CD4-positive, alpha-beta T cell treated with Interferon alpha-2 for 1 hour (primary cell): ENCODE data around the gene HMCN1.
"Not testable (repeated sequence)": the region's sequence is repeated elsewhere in the genome, so short reads cannot be mapped to it uniquely, and the experiment has no call there.

Source experiments
- DNase-seq, 2 donors: peaks; one replicate each; pipeline ENCODE4 v3.0.0-alpha.2; 2020 to 2022

HMCN1 gene

GRCh38 chr1:185742403-185742802 lies 8.2 kb downstream of the HMCN1 start:
- no peak for DNase-seq

- no peak for DNase-seq
These were observed 11.0 kb downstream of the HMCN1 start for GRCh38 chr1:185745165-185745564.

DNA sequence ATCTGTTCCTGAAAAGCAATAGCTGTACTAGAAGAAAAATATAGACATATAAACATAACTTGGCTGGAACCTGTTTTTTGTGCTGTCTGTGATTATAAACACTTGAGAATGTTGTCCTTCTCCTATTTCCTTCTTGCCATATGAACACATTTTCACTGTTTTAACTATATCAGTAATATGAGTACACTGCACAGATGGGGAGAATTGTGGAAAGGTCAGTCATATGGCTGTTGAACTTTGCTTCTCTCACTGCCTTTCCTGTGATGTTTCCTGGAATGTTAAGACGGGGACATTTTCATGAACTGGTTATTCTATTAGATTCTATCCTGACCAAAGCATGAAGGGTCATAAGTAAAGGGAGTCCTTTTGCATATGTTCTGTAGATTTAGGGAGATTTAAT lies 24.9 kb downstream of the HMCN1 start:
- no peak for DNase-seq

DNA sequence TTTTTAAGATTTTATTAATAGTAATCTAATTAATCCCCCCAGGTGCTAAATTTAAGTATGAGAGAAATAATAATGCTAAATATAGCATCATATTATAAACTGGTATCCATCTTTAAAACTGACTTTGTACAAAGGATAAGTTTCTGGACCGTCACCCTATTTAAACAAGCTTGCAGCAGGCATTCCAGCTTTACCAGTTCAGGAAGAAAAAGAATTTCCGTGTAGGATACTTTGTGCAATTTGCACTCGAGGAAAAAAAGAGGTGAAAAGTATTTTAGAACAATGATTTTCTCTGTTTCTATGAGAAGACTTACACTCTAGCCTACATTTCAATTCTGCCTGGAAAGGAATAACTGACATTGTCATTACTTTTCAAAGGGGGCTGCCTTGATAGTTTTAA lies 27.6 kb downstream of the HMCN1 start:
- DNase-seq = no peak

- DNase-seq = no peak
These were observed 33.4 kb downstream of the HMCN1 start for GRCh38 chr1:185767508-185768120.

DNA sequence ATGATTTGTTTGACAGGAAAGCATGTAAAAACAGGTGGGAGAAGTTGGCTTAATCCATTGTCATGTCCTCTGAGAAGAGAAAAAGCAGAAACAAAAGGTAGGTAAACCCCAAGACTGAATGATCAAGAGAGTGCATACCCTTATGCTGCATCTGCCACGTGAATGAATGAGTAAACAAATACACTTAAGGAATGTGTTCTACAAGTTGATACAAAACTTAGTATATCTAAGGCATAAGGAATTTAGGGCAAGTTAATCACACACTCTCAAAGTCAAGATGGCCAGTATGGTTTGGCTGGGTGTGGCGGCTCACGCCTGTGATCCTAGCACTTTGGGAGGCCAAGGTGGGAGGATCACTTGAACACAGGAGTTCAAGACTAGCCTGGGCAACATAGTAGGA lies 34.2 kb downstream of the HMCN1 start:
- no peak for DNase-seq

DNA sequence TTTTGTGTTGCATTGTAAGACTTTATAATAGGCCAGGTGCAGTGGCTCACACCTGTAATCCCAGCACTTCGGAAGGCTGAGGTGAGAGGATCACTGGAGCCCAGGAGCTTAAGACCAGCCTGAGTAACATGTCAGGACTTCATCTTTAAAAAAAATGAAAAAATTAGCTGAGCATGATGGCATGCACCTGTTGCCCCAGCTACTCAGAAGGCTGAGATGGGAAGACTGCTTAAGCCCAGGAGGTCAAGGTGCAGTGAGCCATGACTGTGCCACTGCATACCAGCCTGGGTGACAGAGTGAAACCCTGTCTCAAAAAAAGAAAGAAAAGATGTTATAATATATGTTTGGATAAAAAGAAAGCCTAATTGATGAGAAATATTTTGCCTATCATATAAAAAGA lies 34.9 kb downstream of the HMCN1 start:
- no peak for DNase-seq

DNA sequence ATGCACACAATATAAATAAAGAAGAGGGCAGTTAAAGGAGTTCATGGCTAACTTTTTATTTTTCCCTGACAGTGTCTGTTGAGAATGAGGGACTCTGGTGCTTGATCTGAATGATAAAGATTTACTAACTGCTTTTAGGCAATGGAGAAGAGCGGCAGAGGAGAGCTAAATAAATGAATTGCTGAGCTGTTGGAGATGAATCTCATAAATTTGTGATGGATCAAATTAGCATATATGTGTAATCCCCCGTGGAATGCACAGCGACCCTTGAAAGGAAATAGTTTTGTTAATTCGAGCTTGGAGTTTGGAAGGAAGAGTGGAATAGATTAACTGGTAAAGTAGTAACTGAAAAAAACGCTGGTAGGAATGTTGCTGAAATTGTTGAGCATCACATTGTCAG lies 40.2 kb downstream of the HMCN1 start:
- DNase-seq = no peak

GRCh38 chr1:185775501-185775900 lies 41.3 kb downstream of the HMCN1 start:
- no peak for DNase-seq

GRCh38 chr1:185776522-185776921 lies 42.3 kb downstream of the HMCN1 start:
- DNase-seq = no peak

- not testable (repeated sequence) for DNase-seq
These were observed 49.7 kb downstream of the HMCN1 start for GRCh38 chr1:185783860-185784259.

DNA sequence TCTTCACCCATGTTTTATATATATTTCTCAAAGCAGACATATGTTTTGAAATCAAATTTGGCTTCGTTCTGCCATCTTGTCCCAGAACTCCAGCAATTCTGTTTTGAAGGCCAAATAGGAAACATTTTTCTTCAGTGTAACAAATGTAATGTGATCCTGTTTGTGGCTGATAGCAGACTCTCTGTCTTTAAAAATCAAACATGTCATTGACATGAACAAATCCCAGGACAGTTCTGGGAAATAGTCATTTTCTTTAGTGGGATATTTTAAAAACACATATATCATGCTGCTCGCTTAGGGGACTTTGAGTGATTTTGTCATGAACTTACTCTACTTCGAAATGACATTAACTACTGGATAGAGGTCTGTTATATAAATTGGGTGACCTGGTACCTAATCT lies 51.4 kb downstream of the HMCN1 start:
- no peak for DNase-seq

DNA sequence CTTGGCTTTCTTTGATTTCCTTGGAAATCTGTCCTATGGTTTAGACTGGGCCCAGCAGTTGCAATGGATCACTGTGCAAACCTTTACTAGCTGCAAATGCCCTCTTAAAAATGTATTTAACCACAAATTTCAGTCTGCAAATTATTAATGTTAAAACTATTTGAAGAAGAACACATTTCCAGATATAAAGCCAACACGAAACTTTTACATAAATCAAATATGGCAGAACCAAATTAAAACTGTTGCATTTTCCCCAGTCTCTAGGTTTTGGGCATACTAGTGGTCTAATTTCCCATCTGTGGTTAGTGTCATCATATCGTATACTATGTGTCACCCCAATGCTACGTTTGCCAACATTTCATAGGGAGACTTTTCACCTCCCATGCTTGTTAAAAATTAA lies 52.3 kb downstream of the HMCN1 start:
- no peak for DNase-seq

- no peak for DNase-seq
These were observed 53.0 kb downstream of the HMCN1 start for GRCh38 chr1:185787238-185787637.

GRCh38 chr1:185788386-185788785 lies 54.2 kb downstream of the HMCN1 start:
- DNase-seq = no peak

GRCh38 chr1:185789501-185790193 lies 55.5 kb downstream of the HMCN1 start:
- no peak for DNase-seq

GRCh38 chr1:185790194-185790735 lies 56.1 kb downstream of the HMCN1 start:
- DNase-seq = no peak

- DNase-seq = no peak
These were observed 57.8 kb downstream of the HMCN1 start for GRCh38 chr1:185792040-185792439.

DNA sequence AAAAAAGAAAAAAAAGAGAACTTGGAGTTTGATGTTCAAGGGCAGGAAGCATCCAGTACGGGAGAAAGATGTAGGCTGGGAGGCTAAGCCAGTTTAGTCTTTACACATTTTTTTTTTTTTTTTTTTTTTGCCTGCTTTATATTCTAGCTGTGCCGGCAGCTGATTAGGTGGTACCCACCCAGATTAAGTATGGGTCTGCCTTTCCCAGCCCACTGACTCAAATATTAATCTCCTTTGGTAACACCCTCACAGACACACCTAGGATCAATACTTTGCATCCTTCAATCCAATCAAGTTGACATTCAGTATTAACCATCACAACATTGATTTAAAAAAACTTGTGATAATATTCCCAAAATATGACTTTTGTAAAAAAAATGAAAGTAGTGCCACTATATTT lies 60.3 kb downstream of the HMCN1 start:
- not testable (repeated sequence) for DNase-seq

DNA sequence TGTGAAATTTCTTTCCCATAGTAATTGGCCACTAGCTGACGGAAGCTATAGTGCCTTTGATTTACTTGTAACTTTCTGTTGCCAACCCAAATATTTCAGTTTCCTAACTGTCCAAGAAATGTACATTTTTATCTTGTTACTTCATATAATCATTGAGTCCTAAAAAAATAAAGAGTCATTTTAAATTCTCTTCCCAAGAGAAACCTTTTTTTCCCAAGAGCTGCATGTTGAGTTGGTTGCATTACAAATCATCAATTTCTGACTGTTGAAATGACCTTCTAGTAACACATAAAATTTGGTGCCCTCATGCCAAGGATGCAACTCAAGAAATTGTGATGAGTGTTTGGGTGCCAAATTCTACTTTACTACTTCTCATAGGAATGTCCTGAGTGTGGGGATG lies 61.0 kb downstream of the HMCN1 start:
- DNase-seq = no peak

GRCh38 chr1:185798505-185798904 lies 64.3 kb downstream of the HMCN1 start:
- DNase-seq = no peak

- DNase-seq = no peak
These were observed 69.0 kb downstream of the HMCN1 start for GRCh38 chr1:185803241-185803640.

DNA sequence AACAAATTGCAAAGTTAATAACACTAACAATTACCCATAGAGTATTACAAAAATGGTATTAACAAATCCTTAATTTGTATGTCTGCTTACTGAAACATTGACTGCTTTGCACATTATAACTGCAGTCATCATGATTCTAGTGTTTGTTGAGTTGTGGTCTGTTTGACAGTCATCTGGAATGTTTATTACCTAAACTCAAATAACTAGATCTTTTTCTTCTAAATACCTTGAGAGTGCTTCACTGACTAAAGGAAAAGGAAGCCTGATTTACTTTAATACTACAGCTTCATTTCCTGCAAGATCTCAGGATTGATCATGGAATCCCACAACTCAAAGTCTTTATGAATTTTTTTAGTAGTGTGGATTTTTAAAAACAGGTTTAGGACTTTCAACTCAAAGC lies 70.0 kb downstream of the HMCN1 start:
- no peak for DNase-seq

DNA sequence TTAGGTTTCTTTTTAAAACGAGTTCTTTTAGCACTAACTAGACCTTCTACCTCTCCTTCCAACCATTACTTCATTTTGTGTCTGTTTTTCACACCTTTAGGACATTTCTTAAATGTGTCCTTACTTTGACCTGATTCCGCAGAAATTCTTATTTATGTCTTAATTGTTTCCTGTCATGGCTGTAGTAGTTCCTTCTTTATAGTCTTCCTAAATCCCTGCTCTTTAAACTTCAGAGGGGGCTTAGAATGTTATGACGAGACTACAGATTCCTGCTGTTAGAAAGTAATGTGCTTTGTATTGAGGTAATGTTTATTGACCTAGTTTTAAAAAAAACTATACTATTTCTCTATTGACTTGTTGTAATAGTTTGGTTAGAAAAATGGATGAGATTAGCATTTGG lies 70.4 kb downstream of the HMCN1 start:
- no peak for DNase-seq

GRCh38 chr1:185807275-185807674 lies 73.1 kb downstream of the HMCN1 start:
- DNase-seq = no peak
